WTC11 (cell line): ENCODE data around the gene LDB2. TPM values are rescaled to one million over a fixed set of nuclear protein-coding genes. Genes with fewer than 3 reads are reported as not detected.

ENCODE experiments used
- ATAC-seq: fragments of 200-7000 bp; cut with Tn5 transposase; 2 replicates; pipeline ENCODE4 v1.10.0; 2021; ENCODE audit warnings: mild to moderate bottlenecking, moderate library complexity
- CTCF ChIA-PET: fragments of 300-600 bp; sonication (Branson Sonifier 250); formaldehyde crosslinking; loops from one replicate; lab custom pipeline; 2021; ENCODE audit warnings: antibody characterized with exemption; lab: Charles Lee
- POLR2A ChIA-PET: fragments of 350-600 bp; sonication (Branson Sonifier 250); formaldehyde crosslinking; loops from one replicate; lab custom pipeline; 2021; ENCODE audit warnings: antibody characterized with exemption; lab: Charles Lee
- DNase-seq: peaks from one replicate; pipeline ENCODE4 v3.0.0; 2021; ENCODE audit warnings: low spot score
- H3K27ac Mint-ChIP-seq: 2 replicates; pipeline ENCODE4 v1.8.0; 2021; ENCODE audit warnings: mixed read lengths
- H3K27me3 Mint-ChIP-seq: 2 replicates; pipeline ENCODE4 v1.8.0; 2021; ENCODE audit warnings: low read depth, mild to moderate bottlenecking, moderate library complexity, mixed read lengths
- H3K36me3 Mint-ChIP-seq: 2 replicates; pipeline ENCODE4 v1.8.0; 2021; ENCODE audit warnings: mixed read lengths
- H3K4me1 Mint-ChIP-seq: 2 replicates; pipeline ENCODE4 v1.8.0; 2022; ENCODE audit warnings: mixed read lengths
- H3K4me3 Mint-ChIP-seq: 2 replicates; pipeline ENCODE4 v1.8.0; 2021; ENCODE audit warnings: mild to moderate bottlenecking, moderate library complexity, mixed read lengths
- H3K9me3 Mint-ChIP-seq: 2 replicates; pipeline ENCODE4 v1.8.0; 2021; ENCODE audit warnings: mixed read lengths
- AR ChIP-seq: fragments of 250-450 bp; sonication (Bioruptor Pico); IDR thresholded peaks from 2 replicates; pipeline ENCODE4 v1.9.0; 2021; ENCODE audit warnings: mild to moderate bottlenecking
- CREB1 ChIP-seq: sonication (generic); formaldehyde crosslinking; IDR thresholded peaks from 2 replicates; pipeline ENCODE4 v1.8.0; 2023; ENCODE audit warnings: mild to moderate bottlenecking, missing genetic modification reagents
- ELF4 ChIP-seq: sonication (generic); formaldehyde crosslinking; IDR thresholded peaks from 2 replicates; pipeline ENCODE4 v1.8.1; 2022; ENCODE audit warnings: low read depth, mild to moderate bottlenecking, moderate library complexity, missing genetic modification reagents
- ESRRA ChIP-seq: sonication (generic); formaldehyde crosslinking; IDR thresholded peaks from 2 replicates; pipeline ENCODE4 v1.8.1; 2022; ENCODE audit warnings: mild to moderate bottlenecking, missing genetic modification reagents, borderline replicate concordance
- ETV6 ChIP-seq: sonication (generic); formaldehyde crosslinking; IDR thresholded peaks from 2 replicates; pipeline ENCODE4 v1.8.1; 2022; ENCODE audit warnings: mild to moderate bottlenecking, missing genetic modification reagents
- FOXP1 ChIP-seq: sonication (generic); formaldehyde crosslinking; IDR thresholded peaks from 2 replicates; pipeline ENCODE4 v1.8.0; 2022; ENCODE audit warnings: missing genetic modification reagents, mild to moderate bottlenecking, moderate library complexity, borderline replicate concordance
- GABPB1 ChIP-seq: sonication (generic); formaldehyde crosslinking; IDR thresholded peaks from 2 replicates; pipeline ENCODE4 v1.8.1; 2023; ENCODE audit warnings: mild to moderate bottlenecking, missing genetic modification reagents
- GRHL2 ChIP-seq: fragments of 250-450 bp; sonication (Bioruptor Pico); IDR thresholded peaks from 2 replicates; pipeline ENCODE4 v1.8.0; 2022; ENCODE audit warnings: mild to moderate bottlenecking, moderate library complexity; ENCODE audit not compliant: insufficient replicate concordance, severe bottlenecking
- JAZF1 ChIP-seq: fragments of 250-450 bp; sonication (Bioruptor Pico); IDR thresholded peaks from 2 replicates; pipeline ENCODE4 v1.9.0; 2021; ENCODE audit warnings: moderate library complexity, mild to moderate bottlenecking, inconsistent platforms
- MLX ChIP-seq: sonication (generic); formaldehyde crosslinking; IDR thresholded peaks from 2 replicates; pipeline ENCODE4 v1.8.1; 2023; ENCODE audit warnings: mild to moderate bottlenecking, missing genetic modification reagents, moderate library complexity
- NFYB ChIP-seq: sonication (generic); formaldehyde crosslinking; conservative IDR thresholded peaks from 2 replicates; pipeline ENCODE4 v1.8.0; 2022; ENCODE audit warnings: low read depth, missing genetic modification reagents
- NR1H2 ChIP-seq: sonication (generic); formaldehyde crosslinking; IDR thresholded peaks from 2 replicates; pipeline ENCODE4 v1.9.0; 2021; ENCODE audit warnings: mild to moderate bottlenecking, moderate library complexity, missing genetic modification reagents
- OVOL2 ChIP-seq: fragments of 250-450 bp; sonication (Bioruptor Pico); IDR thresholded peaks from 2 replicates; pipeline ENCODE4 v1.9.0; 2021; ENCODE audit warnings: mild to moderate bottlenecking, borderline replicate concordance
- SP1 ChIP-seq: sonication (generic); formaldehyde crosslinking; conservative IDR thresholded peaks from 2 replicates; pipeline ENCODE4 v1.8.1; 2022; ENCODE audit warnings: missing genetic modification reagents
- STAT6 ChIP-seq: sonication (generic); formaldehyde crosslinking; conservative IDR thresholded peaks from 2 replicates; pipeline ENCODE4 v1.8.1; 2023; ENCODE audit warnings: mild to moderate bottlenecking, low read depth, missing genetic modification reagents, moderate library complexity
- TCF7 ChIP-seq: sonication (generic); formaldehyde crosslinking; IDR thresholded peaks from 2 replicates; pipeline ENCODE4 v1.8.0; 2022; ENCODE audit warnings: mild to moderate bottlenecking, low read depth, missing genetic modification reagents, moderate library complexity
- TP53 ChIP-seq: sonication (generic); formaldehyde crosslinking; IDR thresholded peaks from 2 replicates; pipeline ENCODE4 v1.8.1; 2023; ENCODE audit warnings: mild to moderate bottlenecking, missing genetic modification reagents
- ZMAT4 ChIP-seq: fragments of 250-450 bp; sonication (Bioruptor Pico); IDR thresholded peaks from 2 replicates; pipeline ENCODE4 v1.9.0; 2021; ENCODE audit warnings: mild to moderate bottlenecking
- ZNF121 ChIP-seq: sonication (generic); formaldehyde crosslinking; IDR thresholded peaks from 2 replicates; pipeline ENCODE4 v1.8.0; 2023; ENCODE audit warnings: missing genetic modification reagents
- ZNF416 ChIP-seq: fragments of 250-450 bp; sonication (Bioruptor Pico); IDR thresholded peaks from 2 replicates; pipeline ENCODE4 v1.9.0; 2021; ENCODE audit warnings: mild to moderate bottlenecking, inconsistent platforms
- total RNA-seq: library from RNA; stranded (reverse); gene quantifications from 3 replicates; pipeline ENCODE4 v1.2.3, GENCODE V29; 2021
- TF ChIP-seq, protein P1 (sequence below): fragments of 250-450 bp; sonication (Bioruptor Pico); IDR thresholded peaks from 2 replicates; pipeline ENCODE4 v1.8.0; 2021; ENCODE audit warnings: mild to moderate bottlenecking
- TF ChIP-seq, protein P2 (sequence below): sonication (generic); formaldehyde crosslinking; IDR thresholded peaks from 2 replicates; pipeline ENCODE4 v1.8.0; 2023; ENCODE audit warnings: missing genetic modification reagents
- TF ChIP-seq, protein P3 (sequence below): sonication (generic); formaldehyde crosslinking; conservative IDR thresholded peaks from 2 replicates; pipeline ENCODE4 v1.8.1; 2022; ENCODE audit warnings: mild to moderate bottlenecking, missing genetic modification reagents

LDB2 gene
- total RNA-seq, 1 experiment from 2014 or later: 62.4 TPM

- TF ChIP-seq STAT6 (CRISPR knock-in tag) (no peak), OVOL2 (no peak), MLX (CRISPR knock-in tag) (no peak), TP53 (CRISPR knock-in tag) (no peak)
- TF ChIP-seq, all 79 proteins: peak for 0
- Mint-ChIP-seq H3K36me3 (peaks cover 10% of the 10 kb centered on the region; the same call in 1 of the 2 replicates), H3K27ac (no peak overlapping the region), H3K27me3 (no peaks in the 10 kb centered on the region), H3K4me3 (no peak overlapping the region), H3K9me3 (0 out of 2 replicates have a peak, but pooled peaks cover 3% of the 10 kb centered on the region), H3K4me1 (peaks cover 57% of the 10 kb centered on the region)
- no peak for ATAC-seq
- POLR2A ChIA-PET: no interaction called here
- no peak for DNase-seq
- CTCF ChIA-PET: no interaction called here
Measured at GRCh38 chr4:16834814-16835213, 63.6 kb downstream of the LDB2 start.

DNA sequence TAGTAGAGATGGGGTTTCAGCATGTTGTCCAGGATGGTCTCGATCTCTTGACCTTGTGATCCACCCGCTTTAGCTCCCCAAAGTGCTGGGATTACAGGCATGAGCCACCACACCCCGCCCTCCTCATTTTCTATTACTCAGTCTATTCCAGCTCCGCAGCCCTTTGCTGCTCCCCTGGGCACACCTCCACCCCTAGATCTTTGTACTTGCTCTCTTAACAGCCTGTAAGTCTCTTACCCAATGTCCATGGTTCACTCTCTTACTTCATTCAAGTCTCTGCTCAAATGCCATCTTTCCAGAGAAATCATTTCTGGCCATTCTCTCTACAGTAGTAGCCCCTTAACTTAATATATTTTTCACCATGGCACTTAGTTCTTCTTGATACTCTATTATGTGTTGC is 64.7 kb downstream of the LDB2 start:
- DNase-seq (no peak), ATAC-seq (no peak)
- H3K4me1 Mint-ChIP-seq: peaks cover 59% of the 10 kb centered on the region
- H3K27me3 Mint-ChIP-seq: no peaks in the 10 kb centered on the region
- POLR2A ChIA-PET: no interaction called here
- CTCF ChIA-PET: no interaction called here
- peaks cover 10% of the 10 kb centered on the region; the same call in 1 of the 2 replicates for H3K36me3 Mint-ChIP-seq
- peak overlapping the region; percentile 3 for H3K27ac Mint-ChIP-seq
- TF ChIP-seq TP53 (CRISPR knock-in tag) (no peak), ETV6 (no peak), ZMAT4 (CRISPR knock-in tag) (no peak), CREB1 (CRISPR knock-in tag) (no peak), OVOL2 (no peak), FOXP1 (CRISPR knock-in tag) (no peak), ZNF121 (CRISPR knock-in tag) (no peak), NFYB (CRISPR knock-in tag) (no peak)
- TF ChIP-seq, protein P1, sequence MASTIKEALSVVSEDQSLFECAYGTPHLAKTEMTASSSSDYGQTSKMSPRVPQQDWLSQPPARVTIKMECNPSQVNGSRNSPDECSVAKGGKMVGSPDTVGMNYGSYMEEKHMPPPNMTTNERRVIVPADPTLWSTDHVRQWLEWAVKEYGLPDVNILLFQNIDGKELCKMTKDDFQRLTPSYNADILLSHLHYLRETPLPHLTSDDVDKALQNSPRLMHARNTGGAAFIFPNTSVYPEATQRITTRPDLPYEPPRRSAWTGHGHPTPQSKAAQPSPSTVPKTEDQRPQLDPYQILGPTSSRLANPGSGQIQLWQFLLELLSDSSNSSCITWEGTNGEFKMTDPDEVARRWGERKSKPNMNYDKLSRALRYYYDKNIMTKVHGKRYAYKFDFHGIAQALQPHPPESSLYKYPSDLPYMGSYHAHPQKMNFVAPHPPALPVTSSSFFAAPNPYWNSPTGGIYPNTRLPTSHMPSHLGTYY: no peak
- H3K9me3 Mint-ChIP-seq: 0 out of 2 replicates have a peak, but pooled peaks cover 3% of the 10 kb centered on the region
- no peak overlapping the region for H3K4me3 Mint-ChIP-seq

GRCh38 chr4:16830081-16830480 is 68.4 kb downstream of the LDB2 start:
- Mint-ChIP-seq H3K36me3 (peaks cover 6% of the 10 kb centered on the region; the same call in 1 of the 2 replicates), H3K27me3 (no peaks in the 10 kb centered on the region), H3K9me3 (0 out of 2 replicates have a peak, but pooled peaks cover 3% of the 10 kb centered on the region), H3K4me1 (peaks cover 67% of the 10 kb centered on the region), H3K27ac (peak overlapping the region; percentile 80), H3K4me3 (no peak overlapping the region)
- ChIA-PET CTCF (no interaction called here), POLR2A (no interaction called here)
- ATAC-seq (no peak), DNase-seq (no peak)
- TF ChIP-seq TP53 (CRISPR knock-in tag) (no peak), TCF7 (CRISPR knock-in tag) (no peak), GRHL2 (CRISPR knock-in tag) (no peak), JAZF1 (CRISPR knock-in tag) (no peak), ZMAT4 (CRISPR knock-in tag) (no peak), GABPB1 (CRISPR knock-in tag) (no peak), NR1H2 (no peak), ELF4 (CRISPR knock-in tag) (no peak), AR (CRISPR knock-in tag) (no peak), ESRRA (CRISPR knock-in tag) (no peak), SP1 (CRISPR knock-in tag) (no peak), ZNF416 (CRISPR knock-in tag) (no peak)
- TF ChIP-seq, protein P2, sequence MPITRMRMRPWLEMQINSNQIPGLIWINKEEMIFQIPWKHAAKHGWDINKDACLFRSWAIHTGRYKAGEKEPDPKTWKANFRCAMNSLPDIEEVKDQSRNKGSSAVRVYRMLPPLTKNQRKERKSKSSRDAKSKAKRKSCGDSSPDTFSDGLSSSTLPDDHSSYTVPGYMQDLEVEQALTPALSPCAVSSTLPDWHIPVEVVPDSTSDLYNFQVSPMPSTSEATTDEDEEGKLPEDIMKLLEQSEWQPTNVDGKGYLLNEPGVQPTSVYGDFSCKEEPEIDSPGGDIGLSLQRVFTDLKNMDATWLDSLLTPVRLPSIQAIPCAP (CRISPR knock-in tag): no peak
- TF ChIP-seq, protein P3, sequence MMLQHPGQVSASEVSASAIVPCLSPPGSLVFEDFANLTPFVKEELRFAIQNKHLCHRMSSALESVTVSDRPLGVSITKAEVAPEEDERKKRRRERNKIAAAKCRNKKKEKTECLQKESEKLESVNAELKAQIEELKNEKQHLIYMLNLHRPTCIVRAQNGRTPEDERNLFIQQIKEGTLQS (CRISPR knock-in tag): no peak
